ENCODE measurements around the gene PRKD3.

Gene PRKD3

DNA sequence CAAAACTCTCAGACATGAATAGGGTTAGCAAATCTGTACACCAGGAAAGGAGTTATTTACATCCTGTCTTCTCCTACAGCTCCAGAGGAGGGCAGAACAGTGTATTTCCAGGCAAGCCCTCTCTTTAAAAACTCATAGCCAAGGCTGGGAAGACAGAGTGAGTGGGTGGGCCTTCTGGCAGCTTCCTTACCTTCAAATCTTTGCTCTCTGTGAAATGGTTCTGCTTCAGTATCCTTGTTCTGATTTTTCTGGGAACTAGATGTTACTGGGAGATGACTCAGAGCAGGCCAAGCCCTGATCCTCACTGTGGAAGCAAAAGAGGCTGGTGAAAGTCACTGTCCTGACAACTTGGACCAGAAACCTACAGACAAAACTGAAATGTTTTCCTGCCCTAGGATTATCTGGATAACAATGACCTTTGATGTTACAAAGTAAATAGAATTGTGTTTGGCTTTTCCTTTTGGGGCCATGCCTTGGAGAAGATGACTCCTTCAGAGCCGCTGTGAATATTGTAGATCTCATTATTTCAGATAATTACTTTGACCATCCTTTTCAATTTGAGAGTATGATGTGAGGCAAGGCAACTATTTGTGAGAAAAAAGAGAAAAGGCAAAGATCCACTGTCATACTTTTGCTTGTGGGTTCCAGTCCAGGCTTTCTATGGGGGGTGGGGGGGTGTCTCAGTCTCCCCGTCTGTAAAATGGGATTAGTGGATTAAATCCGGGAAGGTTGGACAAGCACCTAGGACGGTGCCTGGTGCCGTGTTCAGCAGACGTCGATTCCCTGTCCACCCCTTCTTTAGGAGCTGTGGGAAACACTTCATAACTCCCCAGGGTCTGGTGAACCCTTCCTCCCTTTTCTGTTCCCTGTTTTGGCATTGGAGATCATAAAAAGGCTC, 19.2 kb upstream of the PRKD3 start:
- no peak for DNase-seq (ENCODE audit: low read depth in 3 of 3)

GRCh38 chr2:37342591-37343220, 18.1 kb upstream of the PRKD3 start:
- DNase-seq (ENCODE audit: low read depth in 3 of 3), result no peak

GRCh38 chr2:37340637-37341036, 16.0 kb upstream of the PRKD3 start:
- no peak for DNase-seq (ENCODE audit: low read depth in 3 of 3)

DNA sequence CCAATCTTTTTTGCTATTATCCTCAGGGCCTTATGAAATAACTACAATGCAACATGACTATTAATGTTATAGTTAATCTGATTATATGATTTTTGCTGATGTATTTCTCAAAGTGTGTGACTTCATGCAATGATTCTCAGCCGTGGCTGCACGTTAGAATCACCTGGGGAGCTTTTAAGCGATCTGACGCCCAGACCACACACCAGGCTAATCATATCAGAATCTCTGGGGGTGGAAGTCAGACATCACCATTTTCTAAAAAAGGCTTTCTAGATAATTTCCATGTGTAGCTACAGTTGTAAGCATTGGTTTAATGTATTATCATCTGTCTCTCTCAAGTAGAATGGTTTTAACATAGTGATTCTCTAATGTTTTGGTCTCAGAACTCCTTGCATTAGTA, 14.3 kb upstream of the PRKD3 start:
- DNase-seq (ENCODE audit: low read depth in 3 of 3), result no peak

DNA sequence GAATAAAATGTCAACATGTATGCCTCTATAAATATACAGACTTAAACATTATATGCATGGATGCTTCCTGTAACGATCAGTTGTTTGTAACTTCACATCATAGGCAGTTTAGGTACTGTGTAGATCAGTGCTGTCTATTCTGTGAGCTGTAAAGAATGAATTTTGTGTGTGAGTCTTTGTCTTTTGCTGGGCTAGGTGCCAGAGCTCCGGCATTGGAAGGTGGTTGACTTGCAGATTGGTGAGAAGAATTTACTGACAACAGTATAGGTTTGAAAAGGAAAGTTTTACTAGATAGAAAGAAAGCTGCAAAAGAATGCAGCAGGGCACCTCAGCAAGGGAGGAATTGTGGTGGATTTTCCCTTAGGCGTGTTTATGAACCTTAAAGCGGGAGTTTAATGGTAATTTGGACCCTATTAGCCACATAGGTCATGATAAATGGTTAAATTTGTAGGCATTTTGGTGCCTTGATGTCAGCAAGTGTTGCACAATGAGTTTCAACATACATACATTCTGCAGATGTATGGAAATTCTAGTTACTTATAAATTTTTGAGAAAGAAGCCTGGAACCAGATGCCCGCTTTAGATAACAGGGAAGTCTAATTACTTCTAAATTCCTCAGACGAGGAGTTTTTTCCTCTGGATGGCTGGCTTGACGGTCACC, 13.1 kb upstream of the PRKD3 start:
- no peak for DNase-seq (ENCODE audit: low read depth in 3 of 3)

GRCh38 chr2:37335604-37336003, 11.0 kb upstream of the PRKD3 start:
- DNase-seq (ENCODE audit: low read depth in 3 of 3), result no peak

DNA sequence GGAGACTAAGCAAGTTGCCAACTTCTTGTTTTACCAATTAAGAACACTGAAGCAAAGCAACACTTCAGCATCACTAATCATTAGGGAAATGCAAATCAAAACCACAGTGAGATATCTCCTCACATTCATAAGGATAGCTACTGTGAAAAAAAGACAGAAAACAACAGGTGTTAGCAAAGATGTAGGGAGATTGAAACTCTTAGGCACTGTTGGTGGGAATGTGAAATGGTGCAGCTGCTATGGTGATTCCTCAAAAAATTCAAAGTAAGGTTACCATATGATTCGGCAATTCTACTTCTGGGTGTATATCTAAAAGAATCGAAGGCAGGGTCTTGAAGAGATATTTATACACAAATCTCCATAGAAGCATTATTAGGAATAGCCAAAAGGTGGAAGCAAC, 8.6 kb upstream of the PRKD3 start:
- no peak for DNase-seq (ENCODE audit: low read depth in 3 of 3)

DNA sequence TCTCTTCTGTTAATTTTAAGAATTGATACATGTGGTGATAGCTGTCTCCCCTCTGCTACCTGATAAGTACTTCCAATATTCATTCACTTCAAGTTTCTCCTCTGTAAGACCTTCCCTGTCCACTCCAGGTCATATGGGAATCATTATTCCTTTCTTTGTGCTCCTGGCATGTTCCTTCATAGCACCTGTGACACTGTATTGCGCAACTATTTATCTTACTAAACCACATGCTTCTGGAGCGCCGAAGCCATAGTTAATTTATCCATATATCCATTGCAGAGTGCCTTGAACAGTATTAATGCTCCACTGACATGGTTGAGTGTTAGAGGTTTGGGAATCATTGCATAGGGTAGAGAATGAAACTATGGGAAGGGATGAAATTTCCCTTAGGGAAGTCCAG, 7.9 kb upstream of the PRKD3 start:
- DNase-seq (ENCODE audit: low read depth in 3 of 3), result no peak

DNA sequence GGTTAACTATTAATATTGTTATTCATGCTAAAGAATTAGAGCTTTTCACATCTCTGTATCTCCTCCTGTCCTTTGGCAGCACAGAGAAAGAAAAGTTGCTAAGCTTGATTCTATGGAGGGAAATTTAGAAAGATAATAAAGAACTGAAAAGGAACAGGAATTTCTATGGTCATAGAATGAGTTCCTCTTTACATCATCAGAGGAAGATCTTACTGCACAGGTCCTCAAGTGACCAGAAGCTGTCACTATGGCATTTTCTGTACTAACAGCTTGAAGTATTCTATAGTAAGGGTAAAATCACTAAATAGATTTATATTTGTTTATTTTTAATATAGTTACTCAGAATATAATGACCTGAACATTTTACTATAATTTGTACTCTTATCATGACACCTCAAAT, 6.0 kb upstream of the PRKD3 start:
- DNase-seq (ENCODE audit: low read depth in 3 of 3), result no peak

GRCh38 chr2:37326866-37327634, 2.4 kb upstream of the PRKD3 start:
- DNase-seq (ENCODE audit: low read depth in 3 of 3), result no peak

- no peak for DNase-seq (ENCODE audit: low read depth in 3 of 3)
Measured at GRCh38 chr2:37326285-37326684, 1.7 kb upstream of the PRKD3 start.

DNA sequence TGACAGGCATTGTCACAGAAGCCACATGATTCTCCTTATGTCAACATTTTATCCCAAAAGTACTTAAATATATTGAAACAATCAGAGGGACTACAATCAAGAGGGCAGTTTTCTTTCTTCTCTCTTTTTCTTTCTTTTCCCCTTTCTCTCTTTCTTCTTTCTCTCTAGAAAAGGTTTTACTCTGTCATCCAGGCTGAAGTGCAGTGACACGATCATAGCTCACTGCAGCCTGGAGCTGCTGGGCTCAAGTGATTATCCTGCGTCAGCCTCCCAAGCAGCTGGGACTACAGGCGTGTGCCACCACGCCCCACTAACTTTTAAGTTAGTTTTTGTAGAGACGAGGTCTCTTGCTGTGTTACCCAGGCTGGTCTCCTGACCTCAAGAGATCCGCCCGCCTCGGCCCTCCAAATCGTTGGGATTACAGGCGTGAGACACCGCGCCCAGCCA, 1.0 kb upstream of the PRKD3 start:
- no peak for DNase-seq (ENCODE audit: low read depth in 3 of 3)

DNA sequence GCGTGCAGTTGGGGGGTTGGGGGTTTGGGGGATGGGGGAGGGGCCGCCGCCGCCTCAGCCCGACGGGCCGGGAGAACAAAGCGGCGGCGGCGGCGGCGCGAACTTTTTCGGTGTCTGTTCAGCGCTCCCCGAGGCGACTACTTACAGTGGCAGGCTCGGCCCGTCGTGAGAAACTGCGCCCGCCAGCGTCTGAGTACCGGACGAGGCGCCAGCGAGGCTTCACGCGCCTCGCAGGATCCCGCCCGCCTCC, 172 bp downstream of the PRKD3 start:
- no peak for DNase-seq (ENCODE audit: low read depth in 3 of 3)

- DNase-seq (ENCODE audit: low read depth in 3 of 3), result no peak
Measured at GRCh38 chr2:37323781-37324535, 675 bp downstream of the PRKD3 start.

GRCh38 chr2:37323176-37323780, 1.4 kb downstream of the PRKD3 start:
- no peak for DNase-seq (ENCODE audit: low read depth in 3 of 3)

DNA sequence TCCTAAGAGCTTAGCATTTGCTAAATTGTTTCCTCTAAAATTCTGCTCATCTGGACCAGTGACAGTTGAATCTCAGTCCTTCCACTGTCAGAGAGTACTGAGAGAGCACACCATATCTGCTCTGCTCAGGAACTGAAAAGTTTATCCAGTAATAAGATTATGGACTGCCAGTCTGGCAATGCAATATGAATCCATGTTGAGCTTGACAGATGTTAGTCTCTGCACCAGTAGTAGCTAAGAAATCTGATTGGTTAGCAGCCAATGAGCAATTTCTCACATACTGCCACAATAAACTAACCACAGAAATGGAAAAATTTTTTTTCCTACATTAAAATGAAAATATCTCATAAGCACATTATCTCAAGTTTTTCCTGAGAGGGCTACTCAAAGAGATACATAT, 2.3 kb downstream of the PRKD3 start:
- DNase-seq (ENCODE audit: low read depth in 3 of 3), result no peak

GRCh38 chr2:37321029-37321682, 3.5 kb downstream of the PRKD3 start:
- DNase-seq (ENCODE audit: low read depth in 3 of 3), result no peak

DNA sequence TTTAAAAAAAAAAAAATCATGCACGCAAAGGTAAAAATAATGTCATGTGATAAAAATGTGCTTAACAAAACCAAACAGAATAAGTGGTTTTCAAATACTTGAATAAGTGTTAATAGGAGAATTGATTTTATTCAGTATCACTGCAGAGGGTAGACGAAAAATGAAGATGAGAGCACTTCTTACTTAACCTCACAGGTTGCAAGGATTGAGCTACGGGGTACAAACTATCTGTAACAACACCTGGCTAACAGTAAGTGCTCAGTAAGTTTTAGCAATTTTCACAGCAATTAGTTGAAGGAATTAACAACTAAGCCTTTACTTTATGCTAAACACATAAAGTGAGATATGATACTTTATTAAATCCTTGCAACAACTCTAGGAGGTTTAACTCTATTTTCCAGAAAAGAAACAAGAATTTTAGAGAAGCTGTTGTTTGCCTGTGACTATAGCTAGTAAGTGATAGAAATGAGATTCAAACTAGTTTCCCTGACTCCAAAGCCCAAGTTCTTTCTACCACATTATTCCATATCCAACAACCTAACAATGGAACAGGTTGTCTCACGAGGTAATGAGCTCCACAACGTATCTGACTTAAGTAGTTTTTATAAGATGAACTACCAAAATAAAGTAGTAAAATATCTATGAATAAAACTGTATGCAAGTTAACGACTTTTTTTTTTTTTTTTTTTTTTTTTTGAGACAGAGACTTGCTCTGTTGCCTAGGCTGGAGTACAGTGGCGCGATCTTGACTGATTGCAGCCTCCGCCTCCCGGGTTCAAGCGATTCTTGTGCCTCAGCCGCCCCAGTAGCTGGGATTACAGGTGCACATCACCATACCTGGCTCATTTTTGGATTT, 4.7 kb downstream of the PRKD3 start:
- no peak for DNase-seq (ENCODE audit: low read depth in 3 of 3)

DNA sequence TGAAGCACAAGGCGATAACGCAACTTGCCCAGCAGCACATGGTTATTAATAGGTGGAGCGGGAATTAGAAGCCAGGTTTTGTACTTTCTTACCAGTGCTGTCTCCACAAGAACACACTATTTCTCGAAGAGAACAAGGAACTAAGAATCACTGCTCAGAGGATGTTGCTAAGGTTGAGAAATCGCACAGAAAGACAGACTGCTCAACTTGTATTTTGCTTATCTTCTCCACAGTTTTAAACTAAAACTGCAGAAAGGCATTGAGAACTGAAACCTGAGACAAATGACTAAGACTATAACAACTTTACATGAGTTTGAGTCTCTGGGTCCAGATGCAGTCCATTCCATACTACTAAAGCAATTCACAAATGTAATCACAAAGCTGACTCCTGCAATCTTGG, 6.2 kb downstream of the PRKD3 start:
- DNase-seq (ENCODE audit: low read depth in 3 of 3), result no peak

DNA sequence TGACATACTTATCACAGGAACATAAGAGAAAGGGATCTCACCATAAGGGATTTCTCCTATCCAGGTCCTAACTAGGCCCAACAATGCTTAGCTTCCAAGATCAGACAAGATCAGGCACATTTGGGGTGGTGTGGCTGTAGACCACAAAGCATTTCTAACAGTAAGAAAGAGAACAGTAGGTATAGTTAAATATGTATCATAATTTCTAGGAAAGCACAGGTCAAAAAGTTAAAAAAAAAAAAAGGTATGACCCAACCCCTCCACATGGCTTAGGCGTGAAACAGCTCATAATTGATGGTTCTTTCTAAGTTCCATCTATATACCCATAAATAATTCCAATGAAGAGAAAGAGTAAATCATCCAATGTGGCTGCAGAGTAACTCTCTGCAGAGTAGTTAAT, 6.9 kb downstream of the PRKD3 start:
- DNase-seq (ENCODE audit: low read depth in 3 of 3), result no peak

Measured in stimulated activated CD4-positive, alpha-beta T cell treated with anti-CD3 and anti-CD28 coated beads, TNF-alpha, amount 100 ng/mL, for 48 hours (primary cell).